ENCODE data around the gene ANKRD6. TPM values are rescaled to one million over a fixed set of nuclear protein-coding genes. Genes with fewer than 3 reads are reported as not detected.

The ANKRD6 gene
- total RNA-seq, 1 experiment from 2014 or later: 5.6 TPM

DNA sequence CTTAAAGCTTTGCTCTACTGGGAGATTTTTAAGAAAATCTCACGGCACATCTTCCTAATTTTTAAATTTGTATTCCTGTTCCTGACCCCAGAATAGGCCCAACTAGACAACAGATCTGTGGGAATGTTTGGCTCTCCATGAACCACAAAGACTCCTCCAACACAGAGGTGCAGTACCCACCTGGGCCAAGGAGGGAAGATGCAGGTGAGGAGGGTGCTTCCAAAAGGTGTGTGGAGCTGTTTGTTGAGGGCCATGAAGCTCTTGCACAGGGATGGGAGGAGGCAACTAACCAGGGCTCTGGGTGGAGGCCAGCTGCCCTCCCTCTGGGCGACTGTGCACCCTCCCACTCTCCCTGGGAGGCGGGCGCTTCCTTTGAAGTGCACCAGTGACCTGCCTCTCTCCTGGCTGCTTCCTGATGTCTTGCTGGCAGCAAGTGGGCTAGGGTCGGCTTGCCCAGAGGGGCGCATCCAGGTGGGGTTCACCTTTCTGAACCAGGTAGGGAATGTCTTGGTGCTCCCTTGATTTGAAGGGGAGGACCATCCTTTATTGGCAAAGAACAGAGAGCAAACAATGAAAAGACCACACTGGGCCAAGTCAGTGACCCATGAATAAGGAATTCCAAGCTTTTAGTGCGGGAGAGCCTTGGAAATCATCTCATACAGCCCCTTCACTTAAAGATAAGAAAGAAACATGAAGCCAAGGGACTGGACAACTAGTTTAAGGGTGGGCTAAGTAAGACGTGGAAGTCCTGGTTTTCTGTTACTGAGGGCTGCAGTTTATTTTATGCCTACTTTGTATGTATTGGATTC, 76.0 kb downstream of the ANKRD6 start:
- TF ChIP-seq, protein P1, sequence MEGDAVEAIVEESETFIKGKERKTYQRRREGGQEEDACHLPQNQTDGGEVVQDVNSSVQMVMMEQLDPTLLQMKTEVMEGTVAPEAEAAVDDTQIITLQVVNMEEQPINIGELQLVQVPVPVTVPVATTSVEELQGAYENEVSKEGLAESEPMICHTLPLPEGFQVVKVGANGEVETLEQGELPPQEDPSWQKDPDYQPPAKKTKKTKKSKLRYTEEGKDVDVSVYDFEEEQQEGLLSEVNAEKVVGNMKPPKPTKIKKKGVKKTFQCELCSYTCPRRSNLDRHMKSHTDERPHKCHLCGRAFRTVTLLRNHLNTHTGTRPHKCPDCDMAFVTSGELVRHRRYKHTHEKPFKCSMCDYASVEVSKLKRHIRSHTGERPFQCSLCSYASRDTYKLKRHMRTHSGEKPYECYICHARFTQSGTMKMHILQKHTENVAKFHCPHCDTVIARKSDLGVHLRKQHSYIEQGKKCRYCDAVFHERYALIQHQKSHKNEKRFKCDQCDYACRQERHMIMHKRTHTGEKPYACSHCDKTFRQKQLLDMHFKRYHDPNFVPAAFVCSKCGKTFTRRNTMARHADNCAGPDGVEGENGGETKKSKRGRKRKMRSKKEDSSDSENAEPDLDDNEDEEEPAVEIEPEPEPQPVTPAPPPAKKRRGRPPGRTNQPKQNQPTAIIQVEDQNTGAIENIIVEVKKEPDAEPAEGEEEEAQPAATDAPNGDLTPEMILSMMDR (conservative IDR thresholded peaks at IDR 0.05): no peak
- Histone ChIP-seq H3K23ac (ENCODE audit: insufficient read length, low read depth, low read length) (no peak overlapping the region), H3K4me1 (ENCODE audit: insufficient read depth, low read length) (no peaks in the 10 kb centered on the region), H4K20me1 (ENCODE audit: control insufficient read depth, insufficient read depth, insufficient read length) (no peaks in the 10 kb centered on the region), H3K23me2 (ENCODE audit: insufficient read length, low read depth, low read length, poor library complexity, severe bottlenecking) (no peaks in the 10 kb centered on the region), H2BK5ac (ENCODE audit: insufficient read length, low read length) (no peak overlapping the region), H3K4me2 (ENCODE audit: insufficient read depth, insufficient read length, low read length) (no peak overlapping the region), H3K79me2 (ENCODE audit: insufficient read depth, low read length) (no peaks in the 10 kb centered on the region), H3K27ac (ENCODE audit: insufficient read length, low read depth, low read length) (no peak overlapping the region), H3K4ac (ENCODE audit: low read depth, low read length) (no peak overlapping the region), H2AFZ (ENCODE audit: low read length) (no peak overlapping the region), H3K56ac (ENCODE audit: insufficient read length, low read depth, low read length) (no peak overlapping the region), H3K79me1 (ENCODE audit: insufficient read depth, low read depth, low read length, poor library complexity, severe bottlenecking) (no peaks in the 10 kb centered on the region), H3K9ac (ENCODE audit: extremely low read depth, insufficient read length, low read length) (no peak overlapping the region), H2AK5ac (ENCODE audit: insufficient read length, low read length) (no peak overlapping the region), H2BK120ac (ENCODE audit: low read depth, low read length, poor library complexity, severe bottlenecking) (no peak overlapping the region), H3T11ph (ENCODE audit: low read length) (no peak overlapping the region), H2BK15ac (ENCODE audit: low read depth, low read length) (no peak overlapping the region), H2BK20ac (ENCODE audit: low read depth, low read length, poor library complexity, severe bottlenecking) (no peak overlapping the region), H3K9me3 (ENCODE audit: control insufficient read depth, low read depth, low read length) (no peaks in the 10 kb centered on the region), H3K18ac (ENCODE audit: insufficient read length, low read depth, low read length) (no peak overlapping the region), H4K8ac (replicated peaks; ENCODE audit: insufficient read length, low read depth, low read length) (no peak overlapping the region), H2BK12ac (ENCODE audit: insufficient read length, low read depth, low read length) (no peak overlapping the region), H3K14ac (ENCODE audit: insufficient read depth, low read length) (no peak overlapping the region), H4K91ac (ENCODE audit: insufficient read length, low read depth, low read length) (no peak overlapping the region), H3K27me3 (ENCODE audit: insufficient read depth, low read length) (no peaks in the 10 kb centered on the region), H4K5ac (ENCODE audit: insufficient read length, low read depth, low read length) (no peak overlapping the region)
- Mint-ChIP-seq H3K36me3 (ENCODE audit: insufficient read depth in 1 of 3, low read depth in 3 of 3) (no peaks in the 10 kb centered on the region), H3K4me1 (peaks cover 4 to 10% of the 10 kb centered on the region in 2 experiments), H3K4me3 (no peak overlapping the region), H3K27me3 (ENCODE audit: low read depth) (no peaks in the 10 kb centered on the region), H3K27ac (no peak overlapping the region), H3K9me3 (no peaks in the 10 kb centered on the region)
- peak; percentile 38 for DNase-seq
- no CpG with 5 or more reads among the region's 8 CpGs for WGBS (ENCODE audit: extremely low coverage, insufficient read length, low lambda C conversion rate)
